Thoracic aorta (tissue), 2 donors: ENCODE data around the gene NLRC5. TPM values are rescaled to one million over a fixed set of nuclear protein-coding genes. Genes with fewer than 3 reads are reported as not detected.

Source experiments
- ATAC-seq: fragments of 150-250 bp; one replicate; pipeline ENCODE4 v1.8.0; 2017; ENCODE audit warnings: low read depth; ENCODE audit not compliant: insufficient number of reproducible peaks, low FRiP score
- DNase-seq: peaks from one replicate; pipeline ENCODE4 v3.0.0-alpha.2; 2020; ENCODE audit warnings: low spot score
- H3K27ac ChIP-seq, 2 donors: fragments of 200-600 bp; sonication (generic); 1 replicate in 1 of 2; 2 replicates in 1 of 2; pipeline ENCODE4 v1.5.1; 2016; ENCODE audit warnings: mild to moderate bottlenecking in 2 of 2, moderate library complexity in 2 of 2
- H3K27me3 ChIP-seq: fragments of 200-600 bp; sonication (generic); replicated peaks from 2 replicates; pipeline ENCODE4 v1.6.0; 2016; ENCODE audit warnings: mild to moderate bottlenecking; ENCODE audit not compliant: insufficient read depth
- H3K36me3 ChIP-seq: fragments of 200-600 bp; sonication (generic); one replicate; pipeline ENCODE4 v1.5.1; 2016
- H3K4me1 ChIP-seq, 2 donors: fragments of 200-600 bp; sonication (generic); 1 replicate in 1 of 2; 2 replicates in 1 of 2; pipeline versions ENCODE4 v1.5.1 to v1.6.0; 2016; ENCODE audit warnings: low read depth in 2 of 2, mild to moderate bottlenecking in 1 of 2; ENCODE audit not compliant: control insufficient read depth in 1 of 2
- H3K4me3 ChIP-seq: fragments of 200-600 bp; sonication (generic); 2 replicates; pipeline ENCODE4 v1.5.1; 2016; ENCODE audit warnings: mild to moderate bottlenecking
- H3K9me3 ChIP-seq: fragments of 200-600 bp; sonication (generic); 2 replicates; pipeline ENCODE4 v1.5.1; 2016
- CTCF ChIP-seq: fragments of 200-600 bp; sonication (generic); IDR thresholded peaks from one replicate; pipeline ENCODE4 v1.5.1; 2019; ENCODE audit warnings: antibody characterized with exemption
- total RNA-seq, 2 donors: library from RNA; depleted of rRNA; stranded (reverse); fragments of >200 nt; gene quantifications; one replicate each; pipeline versions ENCODE4 v1.1.0 to v1.2.3, GENCODE V29; 2016

Gene NLRC5
- total RNA-seq, 2 donors from 2014 or later, result 51.0 to 54.4 TPM

- Histone ChIP-seq H3K4me1 (no peaks in the 10 kb centered on the region), H3K4me3 (no peak overlapping the region), H3K27ac (no peak overlapping the region), H3K27me3 (no peaks in the 10 kb centered on the region), H3K36me3 (peaks cover 9% of the 10 kb centered on the region), H3K9me3 (no peaks in the 10 kb centered on the region)
- DNase-seq (no peak), ATAC-seq (no peak)
- TF ChIP-seq CTCF, result no peak
Observed at GRCh38 chr16:57125376-57125775, 136.0 kb downstream of the NLRC5 start.

DNA sequence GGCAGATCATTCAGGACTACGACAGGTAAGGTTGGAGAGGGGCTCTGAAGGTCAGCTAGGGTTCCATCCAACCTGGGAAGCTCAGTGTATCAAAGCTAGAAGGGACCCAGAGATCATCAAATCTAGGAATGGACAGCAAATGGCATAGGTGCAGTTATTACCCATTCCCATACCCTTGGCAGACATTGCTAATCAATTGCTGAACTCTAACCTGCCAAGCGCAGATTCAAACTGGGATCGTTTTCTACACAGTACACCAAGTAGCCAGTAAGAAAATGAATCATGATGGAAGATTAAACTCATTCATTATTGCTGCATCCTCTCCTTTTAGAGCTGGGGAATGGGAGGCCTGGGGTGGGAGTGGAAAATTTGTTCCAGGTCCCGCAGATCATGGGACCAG, 136.6 kb downstream of the NLRC5 start:
- ATAC-seq, result no peak
- no peaks in the 10 kb centered on the region for H3K4me1 ChIP-seq
- no peak overlapping the region for H3K4me3 ChIP-seq
- H3K36me3 ChIP-seq, result peaks cover 9% of the 10 kb centered on the region
- no peak for TF ChIP-seq CTCF
- H3K27me3 ChIP-seq, result no peaks in the 10 kb centered on the region
- no peaks in the 10 kb centered on the region for H3K9me3 ChIP-seq
- DNase-seq, result no peak
- H3K27ac ChIP-seq, result no peak overlapping the region

- Histone ChIP-seq H3K4me1 (no peaks in the 10 kb centered on the region), H3K4me3 (no peak overlapping the region), H3K9me3 (no peaks in the 10 kb centered on the region), H3K27me3 (no peaks in the 10 kb centered on the region), H3K36me3 (peaks cover 9% of the 10 kb centered on the region), H3K27ac (no peak overlapping the region)
- no peak for DNase-seq
- no peak for TF ChIP-seq CTCF
- ATAC-seq, result no peak
Observed at GRCh38 chr16:57126411-57126810, 137.1 kb downstream of the NLRC5 start.

- Histone ChIP-seq H3K27me3 (no peaks in the 10 kb centered on the region), H3K36me3 (peaks cover 2% of the 10 kb centered on the region), H3K9me3 (no peaks in the 10 kb centered on the region), H3K27ac (no peak overlapping the region), H3K4me1 (no peaks in the 10 kb centered on the region), H3K4me3 (no peak overlapping the region)
- no peak for TF ChIP-seq CTCF
- no peak for ATAC-seq
- DNase-seq, result no peak
Observed at GRCh38 chr16:57127037-57127763, 137.8 kb downstream of the NLRC5 start.

DNA sequence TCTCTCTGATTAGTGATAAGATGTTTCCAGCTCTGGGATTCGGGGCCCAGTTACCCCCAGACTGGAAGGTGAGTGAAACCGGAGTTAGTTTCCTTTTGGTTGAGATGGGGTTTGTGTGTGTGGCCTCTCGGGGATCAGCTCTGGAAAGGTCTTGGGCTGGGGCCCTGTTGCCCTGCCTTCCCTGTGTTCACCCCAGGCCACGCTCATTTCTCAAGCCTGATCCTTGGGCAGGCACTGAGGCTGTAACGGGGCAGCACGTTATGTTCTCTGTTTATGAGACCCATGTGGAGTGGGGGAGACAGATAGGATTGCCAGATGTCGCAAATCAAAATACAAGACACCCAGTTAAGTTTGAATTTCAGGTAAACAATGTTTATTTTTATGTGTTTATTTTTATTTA, 138.5 kb downstream of the NLRC5 start:
- Histone ChIP-seq H3K4me3 (no peak overlapping the region), H3K36me3 (peaks cover 2% of the 10 kb centered on the region), H3K9me3 (no peaks in the 10 kb centered on the region), H3K4me1 (no peaks in the 10 kb centered on the region), H3K27me3 (no peaks in the 10 kb centered on the region), H3K27ac (no peak overlapping the region)
- DNase-seq (no peak), ATAC-seq (no peak)
- no peak for TF ChIP-seq CTCF
